NCI-H748 treated with DMSO at 0.1 percent for 48 hours (cell line): ENCODE measurements around the gene KDM1A.

Source experiments
- DNase-seq: peaks from one replicate; lab custom pipeline; 2025; lab: John Stamatoyannopoulos, UW

KDM1A gene

GRCh38 chr1:23110391-23110790 lies 91.1 kb downstream of the KDM1A start:
- no peak for DNase-seq

- DNase-seq = no peak
Observed at GRCh38 chr1:23111600-23112535, 92.6 kb downstream of the KDM1A start.

- DNase-seq = no peak
Observed at GRCh38 chr1:23114424-23115079, 95.3 kb downstream of the KDM1A start.

- DNase-seq = no peak
Observed at GRCh38 chr1:23116216-23116836, 97.1 kb downstream of the KDM1A start.

GRCh38 chr1:23116921-23117699 lies 97.8 kb downstream of the KDM1A start:
- no peak for DNase-seq

GRCh38 chr1:23118407-23118806 lies 99.1 kb downstream of the KDM1A start:
- no peak for DNase-seq

GRCh38 chr1:23118957-23119792 lies 99.9 kb downstream of the KDM1A start:
- no peak for DNase-seq

- no peak for DNase-seq
Observed at GRCh38 chr1:23120383-23120782, 101.1 kb downstream of the KDM1A start.

- DNase-seq = no peak
Observed at GRCh38 chr1:23122023-23122748, 102.9 kb downstream of the KDM1A start.

GRCh38 chr1:23122796-23123195 lies 103.5 kb downstream of the KDM1A start:
- DNase-seq = no peak

GRCh38 chr1:23123528-23123927 lies 104.3 kb downstream of the KDM1A start:
- DNase-seq = no peak

- DNase-seq = no peak
Observed at GRCh38 chr1:23124259-23125026, 105.2 kb downstream of the KDM1A start.

- DNase-seq = no peak
Observed at GRCh38 chr1:23125489-23125888, 106.2 kb downstream of the KDM1A start.

- no peak for DNase-seq
Observed at GRCh38 chr1:23126200-23126599, 106.9 kb downstream of the KDM1A start.

GRCh38 chr1:23126801-23127200 lies 107.5 kb downstream of the KDM1A start:
- DNase-seq = no peak

GRCh38 chr1:23129846-23130245 lies 110.6 kb downstream of the KDM1A start:
- DNase-seq = no peak

- no peak for DNase-seq
Observed at GRCh38 chr1:23132033-23132432, 112.8 kb downstream of the KDM1A start.
